Heart left ventricle (tissue), 16 donors: ENCODE data around the gene KIAA0753. TPM values are rescaled to one million over a fixed set of nuclear protein-coding genes. Genes with fewer than 3 reads are reported as not detected.

Experiments
- ATAC-seq, 4 donors: fragments of 200-7000 bp; cut with Tn5 transposase; one replicate each; pipeline ENCODE4 v1.9.1; 2020 to 2022; ENCODE audit warnings: moderate library complexity in 4 of 4, mild to moderate bottlenecking in 3 of 4, moderate number of reproducible peaks in 1 of 4
- DNase-seq, 5 donors: peaks; one replicate each; pipeline ENCODE4 v3.0.0-alpha.2; 2020
- H3K27ac ChIP-seq, 12 donors: fragments of 200-600 bp; sonication (generic) in 4 of 12; one replicate each; pipeline versions ENCODE4 v1.5.0 to v1.8.0; 2016 to 2022; ENCODE audit warnings: mild to moderate bottlenecking in 2 of 12
- H3K27me3 ChIP-seq, 9 donors: fragments of 200-600 bp; sonication (generic) in 2 of 9; one replicate each; pipeline versions ENCODE4 v1.5.1 to v1.8.0; 2016 to 2022; ENCODE audit warnings: mild to moderate bottlenecking in 3 of 9
- H3K36me3 ChIP-seq, 9 donors: fragments of 200-600 bp; sonication (generic) in 2 of 9; one replicate each; pipeline versions ENCODE4 v1.5.0 to v1.8.0; 2018 to 2022; ENCODE audit warnings: mild to moderate bottlenecking in 2 of 9
- H3K4me1 ChIP-seq, 12 donors: fragments of 200-600 bp; sonication (generic) in 4 of 12; one replicate each; pipeline versions ENCODE4 v1.5.0 to v1.8.0; 2016 to 2022; ENCODE audit warnings: mild to moderate bottlenecking in 3 of 12
- H3K4me3 ChIP-seq, 12 donors: fragments of 200-600 bp; sonication (generic) in 4 of 12; one replicate each; pipeline versions ENCODE4 v1.5.0 to v1.8.0; 2017 to 2022; ENCODE audit warnings: mild to moderate bottlenecking in 9 of 12, moderate library complexity in 4 of 12
- H3K9me3 ChIP-seq, 12 donors: fragments of 200-600 bp; sonication (generic) in 4 of 12; one replicate each; pipeline versions ENCODE4 v1.5.0 to v1.8.0; 2016 to 2022; ENCODE audit warnings: mild to moderate bottlenecking in 1 of 12
- POLR2A ChIP-seq, 2 donors: fragments of 450-650 bp; IDR thresholded peaks; one replicate each; pipeline ENCODE4 v1.6.1; 2017; ENCODE audit warnings: antibody characterized with exemption in 2 of 2, mild to moderate bottlenecking in 2 of 2, moderate library complexity in 2 of 2
- WGBS, 4 donors: extraction: QIAGEN DNeasy Blood & Tissue Kit in 2 of 4; methylation state at CpG; one replicate each; pipeline versions ENCODE4 v1.1.5 to v1.1.7; 2013 to 2018; 5-methylcytosine and 5-hydroxymethylcytosine counted together
- intact Hi-C, 10 donors: fragments of 100-400 bp; cut with DNase I; formaldehyde crosslinking; loops; one replicate each; pipeline versions ENCODE4 v1.11.1 to v1.14.2; 2022
- polyA plus RNA-seq, 2 donors: library from polyadenylated mRNA; stranded (reverse); fragments of 200-250 nt; gene quantifications; one replicate each; pipeline ENCODE4 v1.2.3, GENCODE V29; 2013
- total RNA-seq, 9 donors: library from RNA; depleted of rRNA in 2 of 9; stranded (reverse); fragments of >200 nt in 2 of 9; fragmentation: NEBNext Ultra II Directional in 3 of 9; extraction: Animal tissue kit (Norgen Biotek cat#: 25700) in 3 of 9; gene quantifications; one replicate each; pipeline versions ENCODE4 v1.1.0 to v1.2.4, GENCODE V29; 2016 to 2023
- TF ChIP-seq, protein P1 (sequence below), 12 donors: fragments of 200-600 bp; sonication (generic) in 4 of 12; IDR thresholded peaks; one replicate each; pipeline versions ENCODE4 v1.5.0 to v1.8.0; 2018 to 2022; ENCODE audit warnings: antibody characterized with exemption in 12 of 12, mild to moderate bottlenecking in 5 of 12
- donor health status: ischemic (EF 13 %, LVEDD 7.1; RV severe dilation, severe dysfunction).
- donor health status: healthy with polysubstance abuse.
- donor health status: DM: no; HTN: yes; CAD: no.
- donor health status: DM: no; HTN: no; CAD: no.
- donor health status: ischemic (EF 25% LVEDD 6.9; RV normal size, moderate dysfunction).
- donor health status: ischemic (EF 25% LVEDD 5.7; RV mildly dilated, moderate dysfunction).
- donor health status: healthy.
- donor health status: DM: yes; HTN: yes; CAD: no.
- donor health status: ischemic (EF 35%, LVEDD 5.7; RV mildly dilated, moderate dysfunction).
- donor health status: nonischemic (EF 11% LVEDD 7.7; RV severe dilation, severe dysfunction).
- donor health status: DM: yes; HTN: yes; CAD: no.
- donor health status: PGD.
- donor health status: ischemic (EF 29% LVEDD 5.4; RV normal size, mild dysfunction).
- donor health status: nonischemic (EF 23%, LVEDD 6.1; RV moderate dilation, normal function).

Gene KIAA0753
- total and polyA plus RNA-seq, 11 donors, result 2.7 to 10.2 (median 5.0) TPM

DNA sequence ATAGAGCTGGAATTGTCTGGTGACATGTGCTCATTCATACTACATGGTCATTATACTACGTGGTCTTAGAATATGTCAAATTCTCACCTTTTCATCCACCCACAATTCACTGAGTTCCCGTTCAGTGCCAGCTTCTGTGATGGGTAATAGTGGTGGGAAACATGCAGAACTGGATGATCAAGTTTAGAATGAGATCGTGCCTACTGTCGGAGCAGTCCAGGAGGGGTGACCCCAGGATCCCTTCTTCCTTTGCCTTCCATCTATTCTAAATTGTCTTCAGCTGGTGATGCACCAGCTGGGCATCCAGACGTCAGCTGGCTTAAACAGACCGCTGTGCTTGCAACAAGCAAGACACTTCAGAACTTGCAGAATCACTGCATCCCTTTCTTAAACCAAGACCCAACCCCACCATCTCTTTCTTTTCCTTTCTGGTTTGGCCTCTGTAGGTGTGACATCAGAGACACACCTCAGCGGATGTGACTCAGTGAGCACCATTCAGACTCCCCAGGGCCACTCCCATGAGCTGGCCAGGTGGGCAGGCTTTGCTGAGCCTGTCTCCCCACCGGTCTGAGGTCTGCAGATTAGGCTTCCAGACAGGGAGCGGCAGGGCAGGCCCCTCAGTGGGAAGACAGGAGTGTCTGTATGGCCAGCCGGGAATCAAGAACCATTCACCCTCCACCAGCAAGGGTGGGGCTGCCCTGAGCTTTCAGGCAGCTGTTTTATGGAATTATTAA, 29.1 kb upstream of the KIAA0753 start:
- H3K4me1 ChIP-seq, result peaks cover 0 to 6% (median 0%) of the 10 kb centered on the region in 12 donors
- ATAC-seq (no peak), DNase-seq (no peak)
- TF ChIP-seq, protein P1, sequence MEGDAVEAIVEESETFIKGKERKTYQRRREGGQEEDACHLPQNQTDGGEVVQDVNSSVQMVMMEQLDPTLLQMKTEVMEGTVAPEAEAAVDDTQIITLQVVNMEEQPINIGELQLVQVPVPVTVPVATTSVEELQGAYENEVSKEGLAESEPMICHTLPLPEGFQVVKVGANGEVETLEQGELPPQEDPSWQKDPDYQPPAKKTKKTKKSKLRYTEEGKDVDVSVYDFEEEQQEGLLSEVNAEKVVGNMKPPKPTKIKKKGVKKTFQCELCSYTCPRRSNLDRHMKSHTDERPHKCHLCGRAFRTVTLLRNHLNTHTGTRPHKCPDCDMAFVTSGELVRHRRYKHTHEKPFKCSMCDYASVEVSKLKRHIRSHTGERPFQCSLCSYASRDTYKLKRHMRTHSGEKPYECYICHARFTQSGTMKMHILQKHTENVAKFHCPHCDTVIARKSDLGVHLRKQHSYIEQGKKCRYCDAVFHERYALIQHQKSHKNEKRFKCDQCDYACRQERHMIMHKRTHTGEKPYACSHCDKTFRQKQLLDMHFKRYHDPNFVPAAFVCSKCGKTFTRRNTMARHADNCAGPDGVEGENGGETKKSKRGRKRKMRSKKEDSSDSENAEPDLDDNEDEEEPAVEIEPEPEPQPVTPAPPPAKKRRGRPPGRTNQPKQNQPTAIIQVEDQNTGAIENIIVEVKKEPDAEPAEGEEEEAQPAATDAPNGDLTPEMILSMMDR (IDR thresholded peaks at IDR 0.05), result no peak
- no peak for TF ChIP-seq POLR2A (IDR thresholded peaks at IDR 0.05)
- WGBS, 4 donors, result 75 to 82% (median 77%) methylated on average over 10 of the region's 10 CpGs
- no peak overlapping the region for H3K27ac ChIP-seq
- peaks cover 0 to 25% (median 4%) of the 10 kb centered on the region in 9 donors for H3K27me3 ChIP-seq
- H3K9me3 ChIP-seq, result no peaks in the 10 kb centered on the region
- intact Hi-C loops, result loop anchor here (5.0 to 10.0 kb wide), 13 partner anchors 85 to 338 kb away; partner anchors contain the start of genes XAF1 (in 3 of the 10) and TEKT1 (in 1 of the 10)
- H3K4me3 ChIP-seq, result no peak overlapping the region
- H3K36me3 ChIP-seq, result no peaks in the 10 kb centered on the region

DNA sequence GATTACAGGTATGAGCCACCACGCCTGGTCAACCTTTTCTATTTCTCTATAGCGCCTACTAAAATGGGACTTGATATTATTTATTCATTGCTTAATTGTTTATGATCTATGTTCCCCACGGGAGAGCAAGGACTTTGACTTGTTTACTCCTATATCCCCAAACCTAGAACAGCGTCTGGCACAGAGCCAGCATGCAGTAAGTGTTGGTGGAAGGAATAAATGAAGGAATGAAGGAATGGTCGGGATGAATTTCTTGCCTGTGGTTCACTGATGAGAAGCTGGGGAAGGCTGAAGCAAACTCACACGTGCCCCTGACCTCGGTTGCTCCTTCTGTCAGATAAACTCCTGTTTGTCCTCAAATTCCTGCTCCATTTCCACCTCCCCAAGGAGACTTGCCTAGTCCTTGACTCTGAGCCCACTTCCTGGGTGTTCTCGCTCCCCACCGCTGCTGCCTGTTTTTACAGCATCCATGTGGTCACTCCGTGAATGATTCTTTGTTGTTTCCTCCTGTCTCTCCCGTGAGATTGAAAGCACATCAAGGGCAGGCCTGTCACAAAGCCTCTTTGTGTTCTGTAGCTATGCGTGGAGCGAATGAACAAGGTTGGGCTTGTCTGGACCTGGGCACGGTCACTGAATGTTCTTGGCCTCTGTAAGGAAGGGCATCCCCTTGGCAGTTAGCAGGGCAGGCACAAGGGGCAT, 28.4 kb upstream of the KIAA0753 start:
- intact Hi-C loops, result loop anchor here (5.0 to 10.0 kb wide), 13 partner anchors 86 to 338 kb away; partner anchors contain the start of genes XAF1 (in 3 of the 10) and TEKT1 (in 1 of the 10)
- Histone ChIP-seq H3K9me3 (no peaks in the 10 kb centered on the region), H3K27me3 (peaks cover 0 to 22% (median 4%) of the 10 kb centered on the region in 9 donors), H3K27ac (no peak overlapping the region), H3K4me3 (no peak overlapping the region), H3K36me3 (no peaks in the 10 kb centered on the region), H3K4me1 (peaks cover 0 to 6% (median 0%) of the 10 kb centered on the region in 12 donors)
- DNase-seq, result no peak
- no peak for ATAC-seq
- TF ChIP-seq, protein P1 (IDR thresholded peaks at IDR 0.05), result no peak
- TF ChIP-seq POLR2A (IDR thresholded peaks at IDR 0.05), result no peak
- 68 to 77% (median 74%) methylated on average over 14 of the region's 14 CpGs for WGBS, 4 donors

DNA sequence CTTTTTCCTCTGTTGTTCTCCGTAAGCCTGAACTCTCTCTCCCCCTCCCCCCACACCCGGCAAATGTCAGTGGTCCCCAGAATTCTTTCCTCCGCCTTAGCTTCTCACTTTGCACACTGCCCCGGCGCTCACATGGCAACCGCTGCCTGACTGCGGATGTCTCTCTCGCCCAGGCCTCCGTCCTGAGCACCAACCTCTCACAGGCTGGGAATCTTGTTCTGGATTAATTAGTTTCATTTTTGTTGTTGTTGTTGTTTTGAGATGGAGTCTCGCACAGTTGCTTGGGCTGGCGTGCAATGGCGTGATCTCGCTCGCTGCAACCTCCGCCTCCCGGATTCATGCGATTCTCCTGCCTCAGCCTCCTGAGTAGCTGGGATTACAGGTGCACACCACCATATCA, 27.7 kb upstream of the KIAA0753 start:
- WGBS, 4 donors, result 77 to 84% (median 80%) methylated on average over 17 of the region's 17 CpGs
- no peak for ATAC-seq
- peaks cover 0 to 20% (median 4%) of the 10 kb centered on the region in 9 donors for H3K27me3 ChIP-seq
- intact Hi-C loops, result loop anchor here (5.0 to 10.0 kb wide), 13 partner anchors 87 to 339 kb away; partner anchors contain the start of genes XAF1 (in 3 of the 10) and TEKT1 (in 1 of the 10)
- H3K9me3 ChIP-seq, result no peaks in the 10 kb centered on the region
- no peak overlapping the region for H3K4me3 ChIP-seq
- peaks cover 0 to 6% (median 0%) of the 10 kb centered on the region in 12 donors for H3K4me1 ChIP-seq
- no peak overlapping the region for H3K27ac ChIP-seq
- no peaks in the 10 kb centered on the region for H3K36me3 ChIP-seq
- no peak for DNase-seq
- TF ChIP-seq POLR2A (IDR thresholded peaks at IDR 0.05), result no peak
- TF ChIP-seq, protein P1 (IDR thresholded peaks at IDR 0.05), result no peak

DNA sequence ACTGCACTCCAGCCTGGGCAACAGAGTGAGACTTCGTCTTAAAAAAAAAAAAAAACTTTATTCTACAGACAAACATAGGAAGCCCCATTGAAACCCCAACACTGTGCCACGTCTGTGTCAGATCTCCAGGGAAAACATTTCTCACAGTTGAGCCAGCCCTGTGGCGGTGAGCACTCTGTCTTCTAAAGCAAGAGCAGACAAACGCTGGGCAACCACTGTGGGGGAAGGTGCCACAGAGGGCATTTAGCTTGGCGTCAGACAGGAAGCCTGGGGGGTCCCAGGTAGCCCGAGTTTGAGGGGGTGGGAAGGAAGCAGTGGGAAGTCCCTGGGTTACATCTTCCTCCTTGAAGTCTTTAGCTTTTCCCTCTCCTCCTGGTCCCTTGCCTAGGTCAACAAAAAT, 27.0 kb upstream of the KIAA0753 start:
- ATAC-seq (no peak), DNase-seq (no peak)
- H3K27me3 ChIP-seq, result peaks cover 0 to 22% (median 5%) of the 10 kb centered on the region in 9 donors
- H3K9me3 ChIP-seq, result no peaks in the 10 kb centered on the region
- 49 to 59% (median 54%) methylated on average over 6 of the region's 6 CpGs for WGBS, 4 donors
- intact Hi-C loops, result loop anchor here (2.0 to 10.0 kb wide), 15 partner anchors 87 to 340 kb away; partner anchors contain the start of genes XAF1 (in 3 of the 10) and TEKT1 (in 1 of the 10)
- no peaks in the 10 kb centered on the region for H3K36me3 ChIP-seq
- H3K4me1 ChIP-seq, result peaks cover 0 to 6% (median 0%) of the 10 kb centered on the region in 12 donors
- no peak for TF ChIP-seq POLR2A (IDR thresholded peaks at IDR 0.05)
- TF ChIP-seq, protein P1 (IDR thresholded peaks at IDR 0.05), result no peak
- H3K27ac ChIP-seq, result no peak overlapping the region
- no peak overlapping the region for H3K4me3 ChIP-seq
